SJSA1 (cell line): ENCODE data around the gene CYB5R3. TPM values are rescaled to one million over a fixed set of nuclear protein-coding genes. Genes with fewer than 3 reads are reported as not detected.

ENCODE experiments used
- DNase-seq, 2 experiments: peaks; one replicate each; pipeline ENCODE4 v3.0.0-alpha.2; 2015 to 2020; ENCODE audit warnings: low spot score in 2 of 2, low read depth in 1 of 2
- H3K27ac ChIP-seq: fragments of 250-450 bp; sonication (Bioruptor Pico); 2 replicates; pipeline ENCODE4 v1.5.1; 2020; ENCODE audit warnings: mild to moderate bottlenecking, moderate library complexity
- H3K27me3 ChIP-seq: fragments of 250-450 bp; sonication (Bioruptor Pico); replicated peaks from 2 replicates; pipeline ENCODE4 v1.5.1; 2020; ENCODE audit warnings: mild to moderate bottlenecking, moderate library complexity
- H3K36me3 ChIP-seq: fragments of 250-450 bp; sonication (Bioruptor Pico); 2 replicates; pipeline ENCODE4 v1.5.1; 2020; ENCODE audit warnings: mild to moderate bottlenecking
- H3K4me1 ChIP-seq: fragments of 250-450 bp; sonication (Bioruptor Pico); replicated peaks from 2 replicates; pipeline ENCODE4 v1.6.1; 2021; ENCODE audit warnings: mild to moderate bottlenecking
- H3K4me3 ChIP-seq: fragments of 250-450 bp; sonication (Bioruptor Pico); 2 replicates; pipeline ENCODE4 v1.5.1; 2020; ENCODE audit warnings: mild to moderate bottlenecking
- H3K9me3 ChIP-seq: fragments of 250-450 bp; sonication (Bioruptor Pico); replicated peaks from 2 replicates; pipeline ENCODE4 v1.5.1; 2020; ENCODE audit warnings: mild to moderate bottlenecking
- total RNA-seq: library from RNA; depleted of rRNA; stranded (reverse); fragments of >200 nt; shearing (Covaris generic); gene quantifications from 2 replicates; pipeline ENCODE4 v1.2.3, GENCODE V29; 2014

CYB5R3 gene
- total RNA-seq, 1 experiment from 2014 or later = 149 TPM

DNA sequence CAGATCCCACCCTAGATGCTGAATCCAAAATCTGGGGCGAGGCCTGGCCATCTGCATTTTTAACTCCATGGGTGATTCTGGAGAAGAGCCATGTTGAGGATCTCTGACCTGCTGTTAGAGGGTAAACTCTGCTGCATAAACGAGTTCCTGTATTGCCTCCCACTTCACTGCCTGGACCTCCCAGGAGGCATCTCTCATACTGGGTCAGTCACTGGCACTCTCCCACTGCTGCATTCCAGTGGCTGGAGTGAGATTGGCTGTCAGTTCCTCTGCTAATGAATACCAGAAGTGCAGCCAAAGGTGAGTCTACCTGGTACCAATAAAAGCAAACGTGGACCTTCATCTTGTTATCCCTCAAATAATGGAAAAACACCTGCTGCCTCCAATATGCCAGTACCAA, 44.8 kb downstream of the CYB5R3 start:
- peak; percentile 59 to 82 for DNase-seq
- Histone ChIP-seq H3K4me3 (no peak overlapping the region), H3K4me1 (peaks cover 64% of the 10 kb centered on the region), H3K9me3 (no peaks in the 10 kb centered on the region), H3K36me3 (peaks cover 70% of the 10 kb centered on the region), H3K27me3 (no peaks in the 10 kb centered on the region), H3K27ac (peak overlapping the region; percentile 11)

GRCh38 chr22:42603427-42603826, 45.8 kb downstream of the CYB5R3 start:
- Histone ChIP-seq H3K36me3 (peaks cover 80% of the 10 kb centered on the region), H3K9me3 (no peaks in the 10 kb centered on the region), H3K4me1 (peaks cover 54% of the 10 kb centered on the region), H3K27ac (no peak overlapping the region), H3K4me3 (no peak overlapping the region), H3K27me3 (no peaks in the 10 kb centered on the region)
- no peak for DNase-seq

GRCh38 chr22:42602470-42602869, 46.7 kb downstream of the CYB5R3 start:
- peaks cover 45% of the 10 kb centered on the region for H3K4me1 ChIP-seq
- no peak overlapping the region for H3K4me3 ChIP-seq
- H3K36me3 ChIP-seq = peaks cover 90% of the 10 kb centered on the region
- no peak for DNase-seq
- no peak overlapping the region for H3K27ac ChIP-seq
- H3K9me3 ChIP-seq = no peaks in the 10 kb centered on the region
- H3K27me3 ChIP-seq = no peaks in the 10 kb centered on the region

DNA sequence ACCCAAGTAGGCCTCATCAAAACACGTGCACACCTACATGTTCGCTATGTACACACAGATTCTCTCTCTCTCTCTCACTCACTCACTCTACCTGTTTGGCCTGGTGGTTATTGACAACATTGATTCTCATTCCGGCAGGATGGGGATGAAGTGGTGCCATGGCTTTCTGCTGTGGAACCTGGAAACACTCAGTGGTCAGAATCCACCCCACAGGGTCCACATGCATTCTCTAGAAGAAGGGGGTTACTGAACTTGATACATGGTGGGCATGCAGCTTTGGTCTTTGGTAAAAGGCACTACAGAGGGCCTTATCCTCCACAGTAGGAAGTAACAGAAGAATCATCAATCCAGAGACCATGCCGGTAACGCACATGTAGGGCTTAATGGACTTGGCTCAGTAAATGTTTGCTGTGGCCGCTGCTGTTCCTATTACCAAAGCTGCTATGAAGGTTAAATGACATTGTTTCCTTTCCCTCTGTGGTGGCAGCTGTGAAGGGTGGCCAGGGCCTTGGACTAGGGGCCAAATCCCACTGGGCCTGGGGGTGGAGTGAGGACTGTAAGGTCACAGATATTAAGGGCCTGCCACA, 47.2 kb downstream of the CYB5R3 start:
- Histone ChIP-seq H3K27ac (no peak overlapping the region), H3K9me3 (no peaks in the 10 kb centered on the region), H3K36me3 (peaks cover 92% of the 10 kb centered on the region), H3K4me1 (peaks cover 40% of the 10 kb centered on the region), H3K4me3 (no peak overlapping the region), H3K27me3 (no peaks in the 10 kb centered on the region)
- DNase-seq = no peak

DNA sequence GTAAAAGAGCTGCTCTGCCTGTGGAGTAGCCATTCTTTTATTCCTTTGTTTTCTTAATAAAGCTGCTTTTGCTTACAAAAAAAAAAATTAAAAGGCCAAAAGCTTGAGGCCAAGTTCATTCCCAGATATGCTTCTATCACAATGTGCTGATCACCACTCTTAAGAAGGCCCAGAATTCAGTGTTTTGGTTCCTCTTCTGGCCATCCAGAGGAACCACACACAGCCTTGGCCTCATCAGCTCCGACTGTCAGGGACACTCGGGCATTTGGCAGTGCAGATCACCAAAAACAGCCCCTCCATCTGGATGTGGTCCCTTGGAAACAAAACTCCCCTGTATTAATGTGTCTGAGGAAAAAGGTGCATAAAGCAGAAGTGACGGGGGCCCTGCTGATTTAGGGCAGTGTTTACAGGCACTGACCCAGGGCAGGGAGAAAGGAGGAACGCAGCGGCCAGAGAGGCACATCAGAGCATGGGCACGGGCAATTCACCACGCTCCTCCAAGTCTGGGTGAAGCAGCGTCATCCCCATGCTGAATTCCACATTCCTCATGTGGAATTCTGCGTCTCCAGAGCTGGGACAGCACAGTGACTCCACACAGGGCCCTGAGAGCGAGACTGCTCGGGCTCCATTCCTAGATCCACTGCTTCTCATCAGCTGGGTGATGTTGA, 52.2 kb downstream of the CYB5R3 start:
- Histone ChIP-seq H3K9me3 (no peaks in the 10 kb centered on the region), H3K4me3 (no peak overlapping the region), H3K4me1 (no peaks in the 10 kb centered on the region), H3K36me3 (peaks cover 99% of the 10 kb centered on the region), H3K27ac (no peak overlapping the region), H3K27me3 (no peaks in the 10 kb centered on the region)
- DNase-seq = no peak

- no peaks in the 10 kb centered on the region for H3K4me1 ChIP-seq
- DNase-seq = no peak
- H3K4me3 ChIP-seq = no peak overlapping the region
- H3K27ac ChIP-seq = no peak overlapping the region
- H3K27me3 ChIP-seq = no peaks in the 10 kb centered on the region
- H3K36me3 ChIP-seq = peaks cover 99% of the 10 kb centered on the region
- H3K9me3 ChIP-seq = no peaks in the 10 kb centered on the region
These were observed 52.9 kb downstream of the CYB5R3 start for GRCh38 chr22:42596336-42596735.

GRCh38 chr22:42595434-42595833, 53.8 kb downstream of the CYB5R3 start:
- Histone ChIP-seq H3K36me3 (peaks cover 96% of the 10 kb centered on the region), H3K27ac (no peak overlapping the region), H3K27me3 (no peaks in the 10 kb centered on the region), H3K4me1 (no peaks in the 10 kb centered on the region), H3K9me3 (no peaks in the 10 kb centered on the region), H3K4me3 (no peak overlapping the region)
- no peak for DNase-seq

GRCh38 chr22:42591987-42592386, 57.2 kb downstream of the CYB5R3 start:
- Histone ChIP-seq H3K9me3 (no peaks in the 10 kb centered on the region), H3K27me3 (no peaks in the 10 kb centered on the region), H3K27ac (no peak overlapping the region), H3K36me3 (peaks cover 88% of the 10 kb centered on the region), H3K4me1 (no peaks in the 10 kb centered on the region), H3K4me3 (no peak overlapping the region)
- DNase-seq = no peak

GRCh38 chr22:42587588-42588175, 61.5 kb downstream of the CYB5R3 start:
- H3K4me1 ChIP-seq = no peaks in the 10 kb centered on the region
- peaks cover 86% of the 10 kb centered on the region for H3K36me3 ChIP-seq
- no peak for DNase-seq
- H3K9me3 ChIP-seq = no peaks in the 10 kb centered on the region
- H3K4me3 ChIP-seq = no peak overlapping the region
- H3K27ac ChIP-seq = no peak overlapping the region
- H3K27me3 ChIP-seq = no peaks in the 10 kb centered on the region

- H3K9me3 ChIP-seq = no peaks in the 10 kb centered on the region
- no peaks in the 10 kb centered on the region for H3K27me3 ChIP-seq
- H3K4me1 ChIP-seq = peaks cover 6% of the 10 kb centered on the region; the same call in 1 of the 2 replicates
- peaks cover 82% of the 10 kb centered on the region for H3K36me3 ChIP-seq
- no peak overlapping the region for H3K27ac ChIP-seq
- DNase-seq = no peak
- H3K4me3 ChIP-seq = no peak overlapping the region
These were observed 62.8 kb downstream of the CYB5R3 start for GRCh38 chr22:42586381-42586780.

GRCh38 chr22:42585096-42585495, 64.1 kb downstream of the CYB5R3 start:
- peaks cover 73% of the 10 kb centered on the region for H3K36me3 ChIP-seq
- H3K4me3 ChIP-seq = no peak overlapping the region

DNA sequence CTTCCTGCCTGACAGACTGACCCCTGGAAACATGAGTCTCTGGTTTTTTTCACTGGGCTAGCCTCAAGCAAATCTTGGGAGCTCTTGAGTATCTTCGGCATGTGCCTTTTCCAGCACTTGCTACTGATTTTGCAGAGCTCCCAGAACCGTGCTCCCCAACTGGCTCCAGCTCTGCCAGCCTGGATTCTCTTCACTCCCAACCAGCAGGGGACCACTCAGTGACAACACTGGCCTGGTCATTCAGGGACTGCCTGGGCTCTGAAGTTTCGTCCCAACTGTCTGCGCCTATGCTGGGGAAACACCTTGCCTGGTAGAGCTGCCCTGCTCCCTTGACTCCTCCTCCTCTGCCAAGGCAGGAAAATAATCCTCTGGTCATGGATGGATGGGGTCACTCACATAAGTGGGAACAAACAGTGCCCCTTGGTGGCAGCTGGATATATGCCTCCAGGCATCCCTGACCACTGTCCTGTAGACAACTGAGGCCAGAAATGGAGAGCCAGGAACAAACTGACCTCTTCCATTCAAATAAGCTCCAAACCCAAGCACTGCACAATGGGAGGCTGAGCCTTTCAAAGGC, 64.7 kb downstream of the CYB5R3 start:
- peaks cover 74% of the 10 kb centered on the region for H3K36me3 ChIP-seq

More at GRCh38 chr22:42585096-42585495, 64.1 kb downstream of the CYB5R3 start:
- Histone ChIP-seq H3K9me3 (no peaks in the 10 kb centered on the region), H3K27me3 (no peaks in the 10 kb centered on the region), H3K4me1 (peaks cover 6% of the 10 kb centered on the region; the same call in 1 of the 2 replicates), H3K27ac (no peak overlapping the region)
- DNase-seq = no peak

GRCh38 chr22:42582987-42583386, 66.2 kb downstream of the CYB5R3 start:
- no peaks in the 10 kb centered on the region for H3K27me3 ChIP-seq
- H3K9me3 ChIP-seq = no peaks in the 10 kb centered on the region
- H3K27ac ChIP-seq = no peak overlapping the region
- no peak for DNase-seq
- H3K4me3 ChIP-seq = no peak overlapping the region
- H3K4me1 ChIP-seq = peaks cover 6% of the 10 kb centered on the region; the same call in 1 of the 2 replicates
- peaks cover 70% of the 10 kb centered on the region for H3K36me3 ChIP-seq

More for the DNA sequence above, 64.7 kb downstream of the CYB5R3 start:
- Histone ChIP-seq H3K27me3 (no peaks in the 10 kb centered on the region), H3K9me3 (no peaks in the 10 kb centered on the region), H3K4me3 (no peak overlapping the region), H3K27ac (no peak overlapping the region), H3K4me1 (peaks cover 6% of the 10 kb centered on the region; the same call in 1 of the 2 replicates)
- DNase-seq = no peak
